ENCODE data around the gene APBA2.
"Not testable (repeated sequence)": the region's sequence is repeated elsewhere in the genome, so short reads cannot be mapped to it uniquely, and the experiment has no call there.

Gene APBA2

GRCh38 chr15:28861031-28861534, 24.7 kb upstream of the APBA2 start:
- no peak overlapping the region for H2AK5ac ChIP-seq (ENCODE audit: low read depth, low read length)
- H3K4me1 ChIP-seq (ENCODE audit: control insufficient read depth in 2 of 2, insufficient read depth in 1 of 2, low read depth in 1 of 2, low read length in 2 of 2): peaks cover 0 to 2% of the 10 kb centered on the region in 2 donors
- no peak overlapping the region for H2BK5ac ChIP-seq (ENCODE audit: low read length)
- WGBS, 2 donors (ENCODE audit: extremely low coverage in 2 of 2, insufficient read length in 2 of 2, insufficient replicate concordance in 1 of 2): no CpG with 5 or more reads among the region's 16 CpGs
- H3K27me3 ChIP-seq (ENCODE audit: control insufficient read depth in 3 of 3, insufficient read depth in 3 of 3, low read depth in 1 of 3, low read length in 3 of 3): no peaks in the 10 kb centered on the region
- peak overlapping the region; percentile 19 for H3K18ac ChIP-seq (ENCODE audit: low read length)
- H3K14ac ChIP-seq (ENCODE audit: low read length): no peak overlapping the region
- H4K8ac ChIP-seq (ENCODE audit: low read depth, low read length): no peak overlapping the region
- no peaks in the 10 kb centered on the region for H3K9me3 ChIP-seq (replicated peaks in 1 of 2; ENCODE audit: control insufficient read depth in 2 of 2, insufficient read depth in 1 of 2, low read depth in 1 of 2, low read length in 2 of 2)
- no peaks in the 10 kb centered on the region for H3K36me3 ChIP-seq (replicated peaks in 1 of 2; ENCODE audit: control insufficient read depth in 2 of 2, insufficient read depth in 2 of 2, low read length in 2 of 2)
- no peak overlapping the region for H2BK120ac ChIP-seq (ENCODE audit: low read depth, low read length)
- no peak overlapping the region for H4K91ac ChIP-seq (ENCODE audit: low read depth, low read length, poor library complexity)
- DNase-seq (ENCODE audit: low spot score): no peak
- no peak overlapping the region for H3K9ac ChIP-seq (ENCODE audit: low read depth, low read length, poor library complexity)
- no peak overlapping the region for H2BK15ac ChIP-seq (ENCODE audit: low read length)
- H2BK12ac ChIP-seq (ENCODE audit: low read length): no peak overlapping the region
- no peak overlapping the region for H3K4me3 ChIP-seq (ENCODE audit: low read length in 2 of 2)
- no peak overlapping the region for H3K4ac ChIP-seq (ENCODE audit: low read length)
- no peaks in the 10 kb centered on the region for H3K79me1 ChIP-seq (ENCODE audit: low read depth, low read length)
- H3K4me2 ChIP-seq (ENCODE audit: insufficient read depth, low read length, poor library complexity, severe bottlenecking): no peak overlapping the region
- H3K27ac ChIP-seq (replicated peaks; ENCODE audit: low read length): no peak overlapping the region
- H3K23ac ChIP-seq (ENCODE audit: low read depth, low read length, poor library complexity): peak overlapping the region; percentile 21
- peak overlapping the region; percentile 83 for H2AFZ ChIP-seq (ENCODE audit: low read length)

GRCh38 chr15:28861589-28862293, 24.0 kb upstream of the APBA2 start:
- H3K18ac ChIP-seq (ENCODE audit: low read length); H4K8ac ChIP-seq (ENCODE audit: low read depth, low read length); H3K4ac ChIP-seq (ENCODE audit: low read length); H4K91ac ChIP-seq (ENCODE audit: low read depth, low read length, poor library complexity); H3K9ac ChIP-seq (ENCODE audit: low read depth, low read length, poor library complexity); H2AK5ac ChIP-seq (ENCODE audit: low read depth, low read length); H2BK120ac ChIP-seq (ENCODE audit: low read depth, low read length); H2AFZ ChIP-seq (ENCODE audit: low read length); DNase-seq (ENCODE audit: low spot score); H3K4me3 ChIP-seq (ENCODE audit: low read length in 2 of 2); H3K4me1 ChIP-seq (ENCODE audit: control insufficient read depth in 2 of 2, insufficient read depth in 1 of 2, low read depth in 1 of 2, low read length in 2 of 2); H3K79me1 ChIP-seq (ENCODE audit: low read depth, low read length); H3K27me3 ChIP-seq (ENCODE audit: control insufficient read depth in 3 of 3, insufficient read depth in 3 of 3, low read depth in 1 of 3, low read length in 3 of 3); H2BK5ac ChIP-seq (ENCODE audit: low read length); H3K9me3 ChIP-seq (replicated peaks in 1 of 2; ENCODE audit: control insufficient read depth in 2 of 2, insufficient read depth in 1 of 2, low read depth in 1 of 2, low read length in 2 of 2); H3K27ac ChIP-seq (replicated peaks; ENCODE audit: low read length); H3K36me3 ChIP-seq (replicated peaks in 1 of 2; ENCODE audit: control insufficient read depth in 2 of 2, insufficient read depth in 2 of 2, low read length in 2 of 2); H2BK12ac ChIP-seq (ENCODE audit: low read length); H3K4me2 ChIP-seq (ENCODE audit: insufficient read depth, low read length, poor library complexity, severe bottlenecking); H3K14ac ChIP-seq (ENCODE audit: low read length); H2BK15ac ChIP-seq (ENCODE audit: low read length); H3K23ac ChIP-seq (ENCODE audit: low read depth, low read length, poor library complexity): not testable (repeated sequence)
- no CpG with 5 or more reads among the region's 11 CpGs for WGBS, 2 donors (ENCODE audit: extremely low coverage in 2 of 2, insufficient read length in 2 of 2, insufficient replicate concordance in 1 of 2)

- no peaks in the 10 kb centered on the region for H3K79me1 ChIP-seq (ENCODE audit: low read depth, low read length)
- H2AFZ ChIP-seq (ENCODE audit: low read length): no peak overlapping the region
- no peak overlapping the region for H3K4ac ChIP-seq (ENCODE audit: low read length)
- H3K4me2 ChIP-seq (ENCODE audit: insufficient read depth, low read length, poor library complexity, severe bottlenecking): no peak overlapping the region
- no peaks in the 10 kb centered on the region for H3K36me3 ChIP-seq (replicated peaks in 1 of 2; ENCODE audit: control insufficient read depth in 2 of 2, insufficient read depth in 2 of 2, low read length in 2 of 2)
- no peak overlapping the region for H2BK5ac ChIP-seq (ENCODE audit: low read length)
- no peak overlapping the region for H2BK15ac ChIP-seq (ENCODE audit: low read length)
- no peak overlapping the region for H3K4me3 ChIP-seq (ENCODE audit: low read length in 2 of 2)
- H3K23ac ChIP-seq (ENCODE audit: low read depth, low read length, poor library complexity): no peak overlapping the region
- H3K14ac ChIP-seq (ENCODE audit: low read length): no peak overlapping the region
- no peak overlapping the region for H2AK5ac ChIP-seq (ENCODE audit: low read depth, low read length)
- DNase-seq (ENCODE audit: low spot score): no peak
- H3K27me3 ChIP-seq (ENCODE audit: control insufficient read depth in 3 of 3, insufficient read depth in 3 of 3, low read depth in 1 of 3, low read length in 3 of 3): no peaks in the 10 kb centered on the region
- no peak overlapping the region for H4K91ac ChIP-seq (ENCODE audit: low read depth, low read length, poor library complexity)
- H4K8ac ChIP-seq (ENCODE audit: low read depth, low read length): no peak overlapping the region
- no peak overlapping the region for H3K9ac ChIP-seq (ENCODE audit: low read depth, low read length, poor library complexity)
- no peak overlapping the region for H3K27ac ChIP-seq (replicated peaks; ENCODE audit: low read length)
- no peak overlapping the region for H3K18ac ChIP-seq (ENCODE audit: low read length)
- H3K9me3 ChIP-seq (replicated peaks in 1 of 2; ENCODE audit: control insufficient read depth in 2 of 2, insufficient read depth in 1 of 2, low read depth in 1 of 2, low read length in 2 of 2): peaks cover 2 to 3% of the 10 kb centered on the region in 2 donors
- no peak overlapping the region for H2BK12ac ChIP-seq (ENCODE audit: low read length)
- no CpG with 5 or more reads among the region's 9 CpGs for WGBS, 2 donors (ENCODE audit: extremely low coverage in 2 of 2, insufficient read length in 2 of 2, insufficient replicate concordance in 1 of 2)
- no peaks in the 10 kb centered on the region for H3K4me1 ChIP-seq (ENCODE audit: control insufficient read depth in 2 of 2, insufficient read depth in 1 of 2, low read depth in 1 of 2, low read length in 2 of 2)
- no peak overlapping the region for H2BK120ac ChIP-seq (ENCODE audit: low read depth, low read length)
These were observed 16.9 kb upstream of the APBA2 start for GRCh38 chr15:28868744-28869345.

- H2BK120ac ChIP-seq (ENCODE audit: low read depth, low read length): no peak overlapping the region
- no peak overlapping the region for H3K23ac ChIP-seq (ENCODE audit: low read depth, low read length, poor library complexity)
- H2BK12ac ChIP-seq (ENCODE audit: low read length): no peak overlapping the region
- no peak overlapping the region for H3K27ac ChIP-seq (replicated peaks; ENCODE audit: low read length)
- H3K79me1 ChIP-seq (ENCODE audit: low read depth, low read length): no peaks in the 10 kb centered on the region
- H3K4me1 ChIP-seq (ENCODE audit: control insufficient read depth in 2 of 2, insufficient read depth in 1 of 2, low read depth in 1 of 2, low read length in 2 of 2): peaks cover 6 to 10% of the 10 kb centered on the region in 2 donors
- no peak overlapping the region for H3K4me3 ChIP-seq (ENCODE audit: low read length in 2 of 2)
- no peak overlapping the region for H2AFZ ChIP-seq (ENCODE audit: low read length)
- H3K9ac ChIP-seq (ENCODE audit: low read depth, low read length, poor library complexity): no peak overlapping the region
- H3K14ac ChIP-seq (ENCODE audit: low read length): no peak overlapping the region
- no peak overlapping the region for H2BK5ac ChIP-seq (ENCODE audit: low read length)
- DNase-seq (ENCODE audit: low spot score): no peak
- H3K27me3 ChIP-seq (ENCODE audit: control insufficient read depth in 3 of 3, insufficient read depth in 3 of 3, low read depth in 1 of 3, low read length in 3 of 3): no peaks in the 10 kb centered on the region
- peaks cover 2 to 3% of the 10 kb centered on the region in 2 donors for H3K9me3 ChIP-seq (replicated peaks in 1 of 2; ENCODE audit: control insufficient read depth in 2 of 2, insufficient read depth in 1 of 2, low read depth in 1 of 2, low read length in 2 of 2)
- H2AK5ac ChIP-seq (ENCODE audit: low read depth, low read length): no peak overlapping the region
- no peak overlapping the region for H3K4ac ChIP-seq (ENCODE audit: low read length)
- no peak overlapping the region for H4K8ac ChIP-seq (ENCODE audit: low read depth, low read length)
- WGBS, 2 donors (ENCODE audit: extremely low coverage in 2 of 2, insufficient read length in 2 of 2, insufficient replicate concordance in 1 of 2): no CpG with 5 or more reads among the region's 3 CpGs
- H3K4me2 ChIP-seq (ENCODE audit: insufficient read depth, low read length, poor library complexity, severe bottlenecking): no peak overlapping the region
- H4K91ac ChIP-seq (ENCODE audit: low read depth, low read length, poor library complexity): no peak overlapping the region
- no peak overlapping the region for H2BK15ac ChIP-seq (ENCODE audit: low read length)
- no peak overlapping the region for H3K18ac ChIP-seq (ENCODE audit: low read length)
- no peaks in the 10 kb centered on the region for H3K36me3 ChIP-seq (replicated peaks in 1 of 2; ENCODE audit: control insufficient read depth in 2 of 2, insufficient read depth in 2 of 2, low read length in 2 of 2)
These were observed 14.6 kb upstream of the APBA2 start for GRCh38 chr15:28871168-28871567.
